Body of pancreas (tissue), 4 donors: ENCODE data around the gene JPH3.

Experiments
- CTCF ChIP-seq, 7 experiments: fragments of 450-650 bp in 4 of 7; fragments of 200-600 bp in 3 of 7; sonication (generic) in 3 of 7; IDR thresholded peaks; one replicate each; pipeline ENCODE4 v1.5.1; 2016 to 2019; ENCODE audit warnings: antibody characterized with exemption in 7 of 7
- POLR2A ChIP-seq, 3 donors: fragments of 450-650 bp; IDR thresholded peaks; one replicate each; pipeline ENCODE4 v1.6.1; 2016; ENCODE audit warnings: antibody characterized with exemption in 3 of 3, mild to moderate bottlenecking in 2 of 3

GRCh38 chr16:87636050-87636684 is 33.9 kb downstream of the JPH3 start:
- peak; percentile 33 to 66 (median 59) for TF ChIP-seq CTCF (IDR thresholded peaks at IDR 0.05)
- no peak for TF ChIP-seq POLR2A (IDR thresholded peaks at IDR 0.05)
